Endothelial cell of umbilical vein (primary cell): ENCODE measurements around the gene EML4. TPM values are rescaled to one million over a fixed set of nuclear protein-coding genes. Genes with fewer than 3 reads are reported as not detected.

Experiments used
- BruUV-seq: library from RNA; stranded (reverse); fragments of 400-500 nt; replicated peaks from 2 replicates; lab custom pipeline; 2021; lab: Mats Ljungman, UMichigan
- CTCF ChIA-PET: fragments of 300-600, 350-600 bp; sonication (Branson Sonifier 250); formaldehyde crosslinking; loops from one replicate; lab custom pipeline; 2021; ENCODE audit warnings: antibody characterized with exemption, inconsistent platforms; lab: Charles Lee
- POLR2A ChIA-PET: fragments of 300-600, 350-600 bp; sonication (Branson Sonifier 250); formaldehyde crosslinking; loops from one replicate; lab custom pipeline; 2021; ENCODE audit warnings: antibody characterized with exemption, inconsistent platforms; lab: Charles Lee
- DNase-seq: peaks from one replicate; pipeline ENCODE4 v3.0.0-alpha.2; 2011; ENCODE audit warnings: low read depth, low spot score
- FAIRE-seq: peaks from 2 replicates; lab custom pipeline; 2011; peaks lifted over from hg19 to GRCh38; lab: Jason Lieb, UNC
- H2AFZ ChIP-seq: 2 replicates; pipeline ENCODE4 v1.6.0; 2012; ENCODE audit warnings: low read depth, low read length, control low read depth, inconsistent platforms
- H3K27ac ChIP-seq: 2 replicates; pipeline ENCODE4 v1.5.1; 2011; ENCODE audit warnings: low read depth, mild to moderate bottlenecking, control low read depth, low read length, moderate library complexity; ENCODE audit not compliant: insufficient read depth
- H3K27me3 ChIP-seq, 2 experiments: 2 replicates each; pipeline versions ENCODE4 v1.6.0 to v1.6.1; 2011; ENCODE audit warnings: low read length in 2 of 2, mixed read lengths in 1 of 2; ENCODE audit not compliant: control insufficient read depth in 2 of 2, insufficient read depth in 2 of 2
- H3K36me3 ChIP-seq, 2 experiments: 2 replicates in 1 of 2; 3 replicates in 1 of 2; pipeline ENCODE4 v1.5.1; 2011; ENCODE audit warnings: low read length in 2 of 2, mild to moderate bottlenecking in 1 of 2, moderate library complexity in 1 of 2; ENCODE audit not compliant: control insufficient read depth in 2 of 2, insufficient read depth in 2 of 2; ENCODE audit errors: extremely low read depth in 1 of 2
- H3K4me1 ChIP-seq: 3 replicates; pipeline ENCODE4 v1.5.1; 2011; ENCODE audit warnings: mild to moderate bottlenecking, low read length; ENCODE audit not compliant: control insufficient read depth, insufficient read depth; ENCODE audit errors: extremely low read depth
- H3K4me2 ChIP-seq: 2 replicates; pipeline ENCODE4 v1.6.1; 2011; ENCODE audit warnings: low read length, control low read depth, mixed read lengths; ENCODE audit not compliant: insufficient read depth
- H3K4me3 ChIP-seq, 3 experiments: fragments of 200-600 bp in 1 of 3; sonication (generic), shearing (Covaris generic) in 1 of 3; replicated peaks in 1 of 3; 2 replicates each; pipeline ENCODE4 v1.5.1; 2011 to 2016; ENCODE audit warnings: control low read depth in 3 of 3, low read length in 3 of 3, mild to moderate bottlenecking in 2 of 3, inconsistent platforms in 1 of 3, low read depth in 1 of 3, moderate library complexity in 1 of 3; ENCODE audit not compliant: insufficient read depth in 1 of 3
- H3K79me2 ChIP-seq: 2 replicates; pipeline ENCODE4 v1.6.0; 2012; ENCODE audit warnings: low read length, inconsistent platforms; ENCODE audit not compliant: control insufficient read depth, insufficient read depth
- H3K9ac ChIP-seq: replicated peaks from 2 replicates; pipeline ENCODE3; 2011; ENCODE audit warnings: low read length, control low read depth; ENCODE audit not compliant: insufficient read depth; ENCODE audit errors: extremely low read depth
- H3K9me1 ChIP-seq: replicated peaks from 3 replicates; pipeline ENCODE4 v1.6.0; 2011; ENCODE audit warnings: mild to moderate bottlenecking, low read length; ENCODE audit not compliant: control insufficient read depth, insufficient read depth; ENCODE audit errors: extremely low read depth
- H3K9me3 ChIP-seq: replicated peaks from 2 replicates; pipeline ENCODE4 v1.5.1; 2012; ENCODE audit warnings: low read length, inconsistent platforms; ENCODE audit not compliant: control insufficient read depth, insufficient read depth
- H4K20me1 ChIP-seq: replicated peaks from 2 replicates; pipeline ENCODE3; 2011; ENCODE audit warnings: mild to moderate bottlenecking, low read length; ENCODE audit not compliant: control insufficient read depth, insufficient read depth; ENCODE audit errors: extremely low read depth
- CTCF ChIP-seq, 2 donors: IDR thresholded peaks; 1 replicate in 1 of 2; 2 replicates in 1 of 2; pipeline ENCODE4 v1.5.1; 2011; ENCODE audit warnings: low read length in 2 of 2, mild to moderate bottlenecking in 2 of 2, moderate library complexity in 2 of 2, control low read depth in 1 of 2, inconsistent platforms in 1 of 2, low read depth in 1 of 2; ENCODE audit not compliant: insufficient read depth in 1 of 2; ENCODE audit errors: extremely low read depth in 1 of 2
- EZH2 ChIP-seq: IDR thresholded peaks from 2 replicates; pipeline ENCODE4 v1.6.1; 2012; ENCODE audit warnings: borderline replicate concordance, low read depth, mild to moderate bottlenecking, moderate library complexity, low read length, inconsistent platforms; ENCODE audit not compliant: severe bottlenecking
- FOS ChIP-seq: IDR thresholded peaks from 2 replicates; pipeline ENCODE4 v1.6.1; 2011; ENCODE audit warnings: mild to moderate bottlenecking, low read length, moderate library complexity, borderline replicate concordance; ENCODE audit not compliant: insufficient read depth
- GATA2 ChIP-seq: IDR thresholded peaks from 2 replicates; pipeline ENCODE4 v1.7.0; 2011; ENCODE audit warnings: low read depth, mild to moderate bottlenecking, moderate library complexity, mixed read lengths, low read length; ENCODE audit not compliant: insufficient read length, insufficient read depth
- JUN ChIP-seq: IDR thresholded peaks from 2 replicates; pipeline ENCODE4 v1.6.1; 2011; ENCODE audit warnings: borderline replicate concordance, low read depth; ENCODE audit not compliant: insufficient read length, insufficient read depth
- MYC ChIP-seq: IDR thresholded peaks from one replicate; pipeline ENCODE4 v1.6.1; 2011; ENCODE audit warnings: mild to moderate bottlenecking, low read depth, low read length
- POLR2A ChIP-seq: IDR thresholded peaks from 2 replicates; pipeline ENCODE4 v1.6.1; 2012; ENCODE audit warnings: low read depth, mild to moderate bottlenecking, control low read depth, low read length
- POLR2AphosphoS5 ChIP-seq: IDR thresholded peaks from 2 replicates; pipeline ENCODE4 v1.6.1; 2012; ENCODE audit warnings: low read depth, mild to moderate bottlenecking, control low read depth, low read length, moderate library complexity; ENCODE audit not compliant: insufficient read depth
- dilution Hi-C: fragments of 300-500 bp; cut with MboI; formaldehyde crosslinking; loops from one replicate; pipeline ENCODE4 v1.15.0; 2019; ENCODE audit warnings: low sequenced_read_pairs; ENCODE audit not compliant: extremely low pct_ligation_motif_present
- intact Hi-C: fragments of 100-400 bp; cut with micrococcal nuclease; formaldehyde crosslinking; loops from one replicate; pipeline ENCODE4 v1.10.0; 2022
- polyA plus RNA-seq, 4 experiments: library from polyadenylated mRNA; depleted of rRNA in 3 of 4; stranded (reverse) in 3 of 4; unstranded in 1 of 4; fragments of >200 nt; gene quantifications; 2 replicates each; pipeline versions ENCODE4 v1.2.1 to v1.2.3, GENCODE V29; 2011 to 2012; ENCODE audit warnings: missing spikeins in 1 of 4
- total RNA-seq: library from RNA; stranded (reverse); gene quantifications from 2 replicates; pipeline ENCODE4 v1.2.3, GENCODE V29; 2021
- TF ChIP-seq, protein P1 (sequence below): IDR thresholded peaks from 2 replicates; pipeline ENCODE4 v1.6.1; 2011; ENCODE audit not compliant: insufficient read depth, insufficient read length

EML4 gene
- total and polyA plus RNA-seq, 2 donors (not counting 3 experiments of a cell fraction or from before 2014, with no cell fraction given): 13.3 to 32.0 TPM

DNA sequence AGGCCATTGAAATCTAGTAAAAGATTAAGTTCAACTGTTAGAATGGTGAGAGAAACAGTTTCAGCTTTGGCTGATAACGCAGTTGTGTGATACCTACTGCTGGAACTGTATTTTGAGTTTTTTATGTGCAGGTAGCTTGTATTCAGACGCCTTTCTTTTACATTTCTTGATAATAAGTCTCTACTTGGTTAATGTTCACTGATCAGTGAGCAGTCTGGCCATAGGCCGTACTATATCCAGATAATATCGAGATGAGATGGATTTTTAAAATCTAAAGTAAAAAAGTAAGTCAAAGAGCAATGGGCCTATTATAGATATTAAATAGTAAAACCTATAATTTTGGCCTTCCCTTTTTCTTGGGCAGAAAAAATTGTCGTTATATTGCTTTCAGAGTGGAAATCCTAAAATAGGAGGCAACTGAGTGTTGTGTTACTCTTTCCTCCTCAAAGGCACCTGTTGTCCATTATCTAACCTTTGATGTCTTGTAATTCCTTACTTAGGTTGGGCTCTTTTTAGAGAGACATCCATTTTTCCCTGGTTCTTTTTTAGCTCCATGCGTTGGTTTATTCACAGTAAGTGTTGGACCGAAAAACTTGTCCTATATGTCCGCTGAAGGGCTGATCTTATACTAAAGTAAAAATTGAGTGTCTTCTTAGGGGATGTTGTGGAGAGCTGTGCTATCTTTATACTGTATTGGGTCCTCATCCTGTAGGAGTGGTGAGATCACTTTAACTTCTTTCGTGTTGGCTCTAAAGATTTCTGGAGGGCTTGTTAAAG lies 1.7 kb downstream of the EML4 start:
- H3K27ac ChIP-seq: no peak overlapping the region
- no peak for DNase-seq
- dilution Hi-C loops: no loop called here

More for the DNA sequence above, 1.7 kb downstream of the EML4 start:
- FAIRE-seq: no peak
- Histone ChIP-seq H3K9me1 (no peaks in the 10 kb centered on the region), H2AFZ (no peak overlapping the region), H3K79me2 (peaks cover 15% of the 10 kb centered on the region), H3K4me2 (peak overlapping the region; percentile 82), H3K36me3 (no peaks in the 10 kb centered on the region), H3K9me3 (no peaks in the 10 kb centered on the region), H3K4me3 (peak overlapping the region in 1 of 3 experiments; percentile 75), H4K20me1 (no peaks in the 10 kb centered on the region), H3K4me1 (peaks cover 7% of the 10 kb centered on the region), H3K9ac (no peak overlapping the region), H3K27me3 (no peaks in the 10 kb centered on the region)
- TF ChIP-seq POLR2A: no peak
- no peak for TF ChIP-seq JUN
- no peak for TF ChIP-seq CTCF (IDR thresholded peaks at IDR 0.05; ENCODE audit: extremely low read depth in 1 of 2, insufficient read depth in 1 of 2, low read depth in 1 of 2, low read length in 2 of 2)
- TF ChIP-seq, protein P1, sequence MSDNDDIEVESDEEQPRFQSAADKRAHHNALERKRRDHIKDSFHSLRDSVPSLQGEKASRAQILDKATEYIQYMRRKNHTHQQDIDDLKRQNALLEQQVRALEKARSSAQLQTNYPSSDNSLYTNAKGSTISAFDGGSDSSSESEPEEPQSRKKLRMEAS: no peak
- TF ChIP-seq FOS: no peak
- TF ChIP-seq MYC: no peak
- no peak for TF ChIP-seq EZH2
- TF ChIP-seq GATA2: no peak
- TF ChIP-seq POLR2AphosphoS5: no peak
- no TSS peak for BruUV-seq
- ChIA-PET CTCF (interaction anchor here (0.9 to 2.5 kb wide), 4 partner anchors 12 to 158 kb away, joined by 3 to 9 read pairs (median 4); no protein-coding TSS in a partner anchor), POLR2A (no interaction called here)
- intact Hi-C loops: no loop called here
